Adrenal gland (tissue), 12 donors: Measurements from ENCODE around the gene PCDH10. TPM values are rescaled to one million over a fixed set of nuclear protein-coding genes. Genes with fewer than 3 reads are reported as not detected.

Source experiments
- DNase-seq, 7 donors: peaks; one replicate each; pipeline ENCODE4 v3.0.0-alpha.2; 2019 to 2020
- H3K27ac ChIP-seq, 5 donors: fragments of 200-600 bp; sonication (generic) in 4 of 5; 1 replicate in 3 of 5; 2 replicates in 2 of 5; pipeline versions ENCODE4 v1.5.1 to v1.8.0; 2016 to 2020; ENCODE audit warnings: mild to moderate bottlenecking in 1 of 5
- H3K27me3 ChIP-seq: fragments of 200-600 bp; 2 replicates; pipeline ENCODE4 v1.8.0; 2021
- H3K36me3 ChIP-seq, 2 donors: fragments of 200-600 bp; replicated peaks in 1 of 2; 1 replicate in 1 of 2; 2 replicates in 1 of 2; pipeline versions ENCODE4 v1.5.1 to v1.8.0; 2018 to 2022
- H3K4me1 ChIP-seq, 2 donors: fragments of 200-600 bp; replicated peaks in 1 of 2; 1 replicate in 1 of 2; 2 replicates in 1 of 2; pipeline versions ENCODE4 v1.5.1 to v1.8.0; 2018 to 2021
- H3K4me3 ChIP-seq, 4 donors: fragments of 200-600 bp; sonication (generic) in 3 of 4; one replicate each; pipeline ENCODE4 v1.5.1; 2016 to 2018
- H3K9me3 ChIP-seq, 3 donors: fragments of 200-600 bp; sonication (generic) in 1 of 3; replicated peaks in 1 of 3; 1 replicate in 2 of 3; 2 replicates in 1 of 3; pipeline versions ENCODE4 v1.5.1 to v1.8.0; 2016 to 2021
- POLR2A ChIP-seq, 2 donors: fragments of 450-650 bp; IDR thresholded peaks; one replicate each; pipeline ENCODE4 v1.6.1; 2017; ENCODE audit warnings: antibody characterized with exemption in 2 of 2, mild to moderate bottlenecking in 2 of 2, moderate library complexity in 1 of 2
- WGBS, 4 donors: extraction: QIAGEN DNeasy Blood & Tissue Kit in 2 of 4; methylation state at CpG; one replicate each; pipeline versions ENCODE4 v1.1.5 to v1.1.7; 2013 to 2017; 5-methylcytosine and 5-hydroxymethylcytosine counted together
- intact Hi-C, 2 donors: fragments of 100-400 bp; cut with DNase I; formaldehyde crosslinking; loops; one replicate each; pipeline versions ENCODE4 v1.14.1 to v1.15.0; 2022 to 2023
- polyA plus RNA-seq, 3 donors: library from polyadenylated mRNA; stranded (reverse); fragments of 200-250 nt in 2 of 3; fragments of 350-450 nt in 1 of 3; fragmentation: Illumina TruSeq in 1 of 3; extraction: RNeasy Lipid Tissue Mini Kit (QIAGEN cat#74804) in 1 of 3; gene quantifications; one replicate each; pipeline ENCODE4 v1.2.3, GENCODE V29; 2013 to 2014
- total RNA-seq, 9 donors: library from RNA; depleted of rRNA in 4 of 9; stranded (reverse); fragments of >200 nt in 4 of 9; fragments of 120-200 nt in 1 of 9; fragmentation: NEBNext Ultra II Directional in 1 of 9; extraction: Animal tissue kit (Norgen Biotek cat#: 25700) in 1 of 9; gene quantifications; one replicate each; pipeline versions ENCODE4 v1.1.0 to v1.2.4, GENCODE V29; 2013 to 2023
- TF ChIP-seq, protein P1 (sequence below), 6 experiments: fragments of 450-650 bp in 4 of 6; fragments of 200-600 bp in 2 of 6; sonication (generic) in 1 of 6; IDR thresholded peaks; 1 replicate in 5 of 6; 2 replicates in 1 of 6; pipeline versions ENCODE4 v1.5.1 to v1.8.0; 2016 to 2021; ENCODE audit warnings: antibody characterized with exemption in 6 of 6, mild to moderate bottlenecking in 2 of 6, moderate library complexity in 1 of 6
- donor health status: healthy with polysubstance abuse.
- donor health status: Bipolar disorder and iron deficiency.
- donor health status: DM: yes; HTN: yes; CAD: no.
- donor health status: DM: no; HTN: no; CAD: no.
- donor health status: DM: no; HTN: no; CAD: no.
- donor health status: DM: yes; HTN: yes; CAD: no.

Gene PCDH10
- total and polyA plus RNA-seq, 12 donors: 0.84 to 18.6 (median 6.5) TPM

DNA sequence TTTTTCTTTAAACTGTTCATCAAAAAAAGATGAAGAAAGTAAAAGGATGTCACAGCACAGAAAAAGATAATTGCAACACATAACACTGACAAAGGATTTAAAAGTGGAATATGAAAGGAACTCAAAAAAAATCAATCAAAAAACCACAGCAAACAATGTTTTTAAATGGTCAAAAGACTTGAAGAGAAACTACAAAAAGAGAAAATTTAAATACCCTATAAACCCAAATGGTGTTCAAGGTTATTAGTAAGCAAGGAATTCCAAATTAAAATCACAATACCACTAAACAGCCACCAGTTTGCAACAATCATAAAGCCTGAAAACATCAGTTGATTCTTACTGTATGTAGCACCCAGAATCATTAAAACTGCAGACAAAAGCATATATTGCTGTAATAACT, 36.5 kb upstream of the PCDH10 start:
- TF ChIP-seq, protein P1, sequence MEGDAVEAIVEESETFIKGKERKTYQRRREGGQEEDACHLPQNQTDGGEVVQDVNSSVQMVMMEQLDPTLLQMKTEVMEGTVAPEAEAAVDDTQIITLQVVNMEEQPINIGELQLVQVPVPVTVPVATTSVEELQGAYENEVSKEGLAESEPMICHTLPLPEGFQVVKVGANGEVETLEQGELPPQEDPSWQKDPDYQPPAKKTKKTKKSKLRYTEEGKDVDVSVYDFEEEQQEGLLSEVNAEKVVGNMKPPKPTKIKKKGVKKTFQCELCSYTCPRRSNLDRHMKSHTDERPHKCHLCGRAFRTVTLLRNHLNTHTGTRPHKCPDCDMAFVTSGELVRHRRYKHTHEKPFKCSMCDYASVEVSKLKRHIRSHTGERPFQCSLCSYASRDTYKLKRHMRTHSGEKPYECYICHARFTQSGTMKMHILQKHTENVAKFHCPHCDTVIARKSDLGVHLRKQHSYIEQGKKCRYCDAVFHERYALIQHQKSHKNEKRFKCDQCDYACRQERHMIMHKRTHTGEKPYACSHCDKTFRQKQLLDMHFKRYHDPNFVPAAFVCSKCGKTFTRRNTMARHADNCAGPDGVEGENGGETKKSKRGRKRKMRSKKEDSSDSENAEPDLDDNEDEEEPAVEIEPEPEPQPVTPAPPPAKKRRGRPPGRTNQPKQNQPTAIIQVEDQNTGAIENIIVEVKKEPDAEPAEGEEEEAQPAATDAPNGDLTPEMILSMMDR (IDR thresholded peaks at IDR 0.05): no peak
- TF ChIP-seq POLR2A (IDR thresholded peaks at IDR 0.05): no peak
- H3K27me3 ChIP-seq: no peaks in the 10 kb centered on the region
- intact Hi-C loops: no loop called here
- no peaks in the 10 kb centered on the region for H3K36me3 ChIP-seq
- no peaks in the 10 kb centered on the region for H3K4me1 ChIP-seq
- H3K4me3 ChIP-seq: no peak overlapping the region
- no peak overlapping the region for H3K27ac ChIP-seq
- H3K9me3 ChIP-seq: peaks cover 0 to 13% (median 0%) of the 10 kb centered on the region in 3 donors
- DNase-seq: no peak

DNA sequence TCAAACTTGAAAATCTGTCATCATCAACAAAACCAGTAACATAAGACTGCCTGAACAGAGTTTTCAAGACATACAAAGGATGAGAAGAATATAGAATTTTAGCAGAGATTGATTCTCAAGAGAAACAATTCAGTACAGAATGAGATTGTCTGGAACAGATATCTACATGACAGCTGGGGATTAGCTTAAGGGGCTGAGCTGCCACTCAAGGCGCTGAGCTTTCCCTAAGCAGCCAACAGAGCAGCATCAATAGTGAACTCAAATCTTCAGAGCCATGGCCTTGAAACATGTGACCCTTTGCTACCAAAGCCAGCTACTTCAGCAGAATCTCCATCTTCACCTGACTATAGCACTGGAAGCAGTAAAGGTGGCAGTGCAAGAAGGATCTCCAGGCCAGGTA, 24.3 kb upstream of the PCDH10 start:
- DNase-seq: no peak
- H3K4me3 ChIP-seq: no peak overlapping the region
- no peak for TF ChIP-seq POLR2A (IDR thresholded peaks at IDR 0.05)
- TF ChIP-seq, protein P1 (IDR thresholded peaks at IDR 0.05): no peak
- no peaks in the 10 kb centered on the region for H3K9me3 ChIP-seq
- 73 to 100% (median 86%) methylated on average over 1 of the region's 1 CpG for WGBS, 4 donors
- H3K4me1 ChIP-seq: no peaks in the 10 kb centered on the region
- H3K27me3 ChIP-seq: no peaks in the 10 kb centered on the region
- H3K27ac ChIP-seq: no peak overlapping the region
- intact Hi-C loops: no loop called here
- H3K36me3 ChIP-seq: no peaks in the 10 kb centered on the region

DNA sequence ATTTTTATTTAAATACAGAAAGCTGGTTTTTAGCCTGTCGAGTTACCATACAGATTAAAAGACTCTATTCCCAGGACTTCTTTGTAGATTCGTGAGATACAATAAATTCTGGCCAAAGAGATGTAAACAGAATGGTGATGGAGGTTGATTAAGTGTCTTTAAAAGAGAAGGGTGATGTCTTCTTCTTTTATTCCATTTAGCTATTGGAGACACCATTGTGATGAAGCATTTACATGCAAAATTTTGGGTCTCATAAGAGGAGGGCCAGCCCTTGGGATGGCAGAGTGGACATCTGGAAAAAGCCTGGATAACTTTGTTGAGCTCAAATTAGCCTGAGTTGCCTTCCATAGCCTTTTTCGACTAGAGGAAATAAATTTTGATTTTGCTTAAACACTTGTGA, 21.6 kb upstream of the PCDH10 start:
- Histone ChIP-seq H3K4me3 (no peak overlapping the region), H3K36me3 (no peaks in the 10 kb centered on the region), H3K27me3 (no peaks in the 10 kb centered on the region), H3K4me1 (no peaks in the 10 kb centered on the region), H3K27ac (no peak overlapping the region), H3K9me3 (peaks cover 0 to 6% (median 0%) of the 10 kb centered on the region in 3 donors)
- intact Hi-C loops: no loop called here
- DNase-seq: no peak
- 64 to 77% (median 69%) methylated on average over 3 of the region's 3 CpGs for WGBS, 4 donors
- TF ChIP-seq, protein P1 (IDR thresholded peaks at IDR 0.05): no peak
- TF ChIP-seq POLR2A (IDR thresholded peaks at IDR 0.05): no peak

DNA sequence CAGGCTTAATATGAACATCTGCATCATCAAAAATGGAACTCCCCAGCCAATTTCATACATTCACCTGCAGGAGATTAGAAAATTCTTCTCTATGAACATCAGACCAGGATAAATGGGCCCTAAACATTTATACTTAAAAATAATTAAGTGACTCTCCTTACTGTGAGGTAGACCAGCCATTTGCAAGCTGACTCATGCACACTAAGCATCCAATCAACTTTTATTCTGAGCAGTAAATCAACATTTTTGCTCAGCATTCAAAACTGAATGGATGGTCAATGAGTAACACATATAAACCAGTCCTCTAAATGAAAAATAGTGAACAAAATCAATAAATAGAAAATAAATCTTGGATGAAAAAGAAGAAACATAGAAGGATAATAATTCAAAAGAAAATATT, 19.9 kb upstream of the PCDH10 start:
- H3K27ac ChIP-seq: no peak overlapping the region
- no peaks in the 10 kb centered on the region for H3K27me3 ChIP-seq
- H3K4me1 ChIP-seq: no peaks in the 10 kb centered on the region
- peaks cover 0 to 6% (median 0%) of the 10 kb centered on the region in 3 donors for H3K9me3 ChIP-seq
- intact Hi-C loops: no loop called here
- DNase-seq: no peak
- no peaks in the 10 kb centered on the region for H3K36me3 ChIP-seq
- H3K4me3 ChIP-seq: no peak overlapping the region
- TF ChIP-seq, protein P1 (IDR thresholded peaks at IDR 0.05): no peak
- no peak for TF ChIP-seq POLR2A (IDR thresholded peaks at IDR 0.05)
